HG03439 (cell line): ENCODE measurements around the gene FANCD2.
"Not testable (repeated sequence)": the region's sequence is repeated elsewhere in the genome, so short reads cannot be mapped to it uniquely, and the experiment has no call there.

ENCODE experiments used
- ATAC-seq: cut with Tn5 transposase; IDR thresholded peaks from one replicate; pipeline ENCODE4 v1.9.1; 2021; ENCODE audit warnings: mild to moderate bottlenecking, moderate library complexity; ENCODE audit not compliant: unreplicated experiment

FANCD2 gene

GRCh38 chr3:10099041-10099440, 72.8 kb downstream of the FANCD2 start:
- ATAC-seq: no peak

GRCh38 chr3:10106919-10107318, 80.7 kb downstream of the FANCD2 start:
- ATAC-seq: no peak

- ATAC-seq: no peak
Observed at GRCh38 chr3:10108091-10108490, 81.9 kb downstream of the FANCD2 start, which contains the start of gene FANCD2OS. TSS of gene FANCD2OS (minus strand) at chr3:10108255. CDS start at chr3:10104774, 3,481 bp downstream.

GRCh38 chr3:10115326-10116137, 89.3 kb downstream of the FANCD2 start, which contains the start of gene BRK1:
TSS of gene BRK1 (plus strand) at chr3:10115675. CDS start at chr3:10115702, 27 bp downstream.
- ATAC-seq: peak; percentile 93

GRCh38 chr3:10116138-10116460, 89.9 kb downstream of the FANCD2 start:
- ATAC-seq: peak; percentile 27

GRCh38 chr3:10116928-10117327, 90.7 kb downstream of the FANCD2 start:
- ATAC-seq: no peak

GRCh38 chr3:10119376-10119775, 93.1 kb downstream of the FANCD2 start:
- ATAC-seq: no peak

- ATAC-seq: no peak
Observed at GRCh38 chr3:10121064-10121463, 94.8 kb downstream of the FANCD2 start.

GRCh38 chr3:10122724-10123123, 96.5 kb downstream of the FANCD2 start:
- no peak for ATAC-seq

GRCh38 chr3:10135872-10136271, 109.6 kb downstream of the FANCD2 start:
- ATAC-seq: not testable (repeated sequence)

- ATAC-seq: no peak
Observed at GRCh38 chr3:10136426-10137005, 110.3 kb downstream of the FANCD2 start.

GRCh38 chr3:10137178-10137577, 110.9 kb downstream of the FANCD2 start:
- no peak for ATAC-seq

GRCh38 chr3:10140996-10141546, 114.8 kb downstream of the FANCD2 start:
- ATAC-seq: no peak

GRCh38 chr3:10142707-10143560, 116.7 kb downstream of the FANCD2 start:
- ATAC-seq: no peak

- no peak for ATAC-seq
Observed at GRCh38 chr3:10145685-10146084, 119.4 kb downstream of the FANCD2 start.

- ATAC-seq: no peak
Observed at GRCh38 chr3:10149226-10149625, 123.0 kb downstream of the FANCD2 start.

- no peak for ATAC-seq
Observed at GRCh38 chr3:10150987-10151386, 124.8 kb downstream of the FANCD2 start.
